SH-SY5Y (cell line): Measurements from ENCODE around the gene SLC23A3.

Experiments used
- GATA2 ChIP-seq: IDR thresholded peaks from 2 replicates; pipeline ENCODE4 v1.6.1; 2011; ENCODE audit warnings: mild to moderate bottlenecking, low read depth, low read length
- GATA3 ChIP-seq: IDR thresholded peaks from 2 replicates; pipeline ENCODE4 v1.6.1; 2011; ENCODE audit warnings: low read depth, mild to moderate bottlenecking, low read length, moderate library complexity

- no peak; the same call in 1 of the 2 replicates for TF ChIP-seq GATA2
- no peak for TF ChIP-seq GATA3
These were observed 7.9 kb upstream of the SLC23A3 start, which contains the start of gene RETREG2 for GRCh38 chr2:219177552-219178376.
